Activated gamma-delta T cell treated with Interleukin-2 at 50 U/mL for 16 hours (primary cell): Measurements from ENCODE around the gene HPGD.
"Not testable (repeated sequence)": the region's sequence is repeated elsewhere in the genome, so short reads cannot be mapped to it uniquely, and the experiment has no call there.

Experiments
- DNase-seq: peaks from one replicate; pipeline ENCODE4 v3.0.0-alpha.2; 2020

The HPGD gene

DNA sequence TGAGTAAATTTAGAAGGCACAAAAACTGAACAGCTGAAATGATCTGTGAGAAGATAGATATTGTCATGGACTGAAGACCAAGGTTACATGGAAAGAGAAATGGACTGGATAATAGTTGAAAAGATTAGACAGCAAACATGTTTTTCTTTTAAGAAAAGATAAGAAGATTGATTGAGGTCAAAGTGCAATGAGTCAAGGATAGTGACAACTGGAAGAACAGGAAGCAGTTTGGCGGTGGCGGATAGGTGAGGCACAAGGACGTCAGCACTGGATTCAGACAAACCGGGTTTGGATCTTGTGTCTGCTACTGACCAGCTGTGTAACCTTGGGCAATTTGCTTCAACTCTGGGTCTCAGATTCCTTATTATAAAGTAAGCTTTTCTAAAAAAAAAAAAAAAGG lies 2.0 kb upstream of the HPGD start:
- no peak for DNase-seq

DNA sequence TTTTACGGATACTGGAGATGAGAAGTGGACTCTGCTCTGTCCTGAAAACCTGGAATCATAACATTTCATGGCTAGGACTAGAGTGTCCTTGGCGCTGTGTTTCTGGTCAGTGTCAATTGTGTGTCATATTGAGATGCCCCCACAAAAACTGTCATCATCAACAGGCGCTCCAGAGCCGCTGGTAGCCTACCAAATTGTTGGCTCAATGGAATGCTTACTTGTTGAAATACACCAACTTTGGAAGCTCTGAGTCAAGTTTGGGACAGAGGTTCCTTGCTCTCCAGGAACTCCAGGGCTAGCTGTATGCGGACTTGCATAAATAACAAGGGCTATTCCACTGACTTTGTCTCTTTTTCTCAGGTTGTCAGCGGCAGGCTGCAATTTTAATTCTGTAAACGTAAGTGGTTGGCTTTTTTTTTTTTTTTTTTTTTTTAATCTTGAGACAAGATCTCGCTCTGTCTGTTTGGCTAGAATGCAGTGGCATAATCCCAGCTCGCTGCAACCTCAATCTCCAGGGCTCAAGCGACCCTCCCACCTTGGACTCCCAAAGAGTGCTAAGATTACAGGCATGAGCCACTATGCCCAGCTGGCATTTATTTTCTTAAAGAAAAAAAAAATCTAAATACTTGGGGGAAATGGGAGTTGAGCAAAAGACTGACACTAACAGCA lies 871 bp upstream of the HPGD start:
- no peak for DNase-seq

DNA sequence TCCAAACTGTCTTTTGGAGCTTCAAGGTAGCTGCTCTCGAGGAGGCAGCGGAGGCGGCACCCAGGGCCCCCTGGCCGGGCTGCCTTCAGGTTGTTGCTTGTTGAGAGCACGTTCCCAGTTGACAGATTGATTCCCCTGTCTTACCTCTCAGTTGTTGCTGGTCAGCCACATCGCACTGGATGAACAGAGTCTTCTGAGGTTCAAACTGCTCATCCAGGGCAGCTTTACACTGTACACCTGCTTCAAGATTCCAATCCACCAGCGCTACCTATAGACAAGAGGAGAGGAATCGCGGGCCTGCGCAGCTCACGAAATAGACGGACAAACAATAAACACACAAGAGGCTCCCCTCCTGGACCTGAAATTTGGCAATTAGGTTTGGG lies 497 bp downstream of the HPGD start:
- peak; percentile 9 for DNase-seq

DNA sequence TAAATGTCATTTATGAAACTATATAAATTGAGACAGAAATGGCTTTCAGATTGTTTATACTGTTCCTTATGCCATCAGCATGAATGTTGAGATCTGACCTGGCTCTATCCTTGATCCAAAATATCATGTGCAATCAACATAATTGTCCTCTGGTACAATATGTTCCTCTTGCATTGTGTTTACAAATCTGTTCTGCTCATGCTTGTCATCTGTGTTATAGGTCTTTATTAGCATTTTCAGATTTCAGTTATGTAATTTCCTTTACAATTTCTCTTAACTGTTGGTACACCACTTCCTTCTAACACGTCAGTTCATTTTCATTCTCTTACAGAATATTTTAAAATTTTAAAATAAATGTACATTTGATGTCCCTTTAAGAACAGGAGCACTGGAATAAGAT lies 1.6 kb downstream of the HPGD start:
- no peak for DNase-seq

DNA sequence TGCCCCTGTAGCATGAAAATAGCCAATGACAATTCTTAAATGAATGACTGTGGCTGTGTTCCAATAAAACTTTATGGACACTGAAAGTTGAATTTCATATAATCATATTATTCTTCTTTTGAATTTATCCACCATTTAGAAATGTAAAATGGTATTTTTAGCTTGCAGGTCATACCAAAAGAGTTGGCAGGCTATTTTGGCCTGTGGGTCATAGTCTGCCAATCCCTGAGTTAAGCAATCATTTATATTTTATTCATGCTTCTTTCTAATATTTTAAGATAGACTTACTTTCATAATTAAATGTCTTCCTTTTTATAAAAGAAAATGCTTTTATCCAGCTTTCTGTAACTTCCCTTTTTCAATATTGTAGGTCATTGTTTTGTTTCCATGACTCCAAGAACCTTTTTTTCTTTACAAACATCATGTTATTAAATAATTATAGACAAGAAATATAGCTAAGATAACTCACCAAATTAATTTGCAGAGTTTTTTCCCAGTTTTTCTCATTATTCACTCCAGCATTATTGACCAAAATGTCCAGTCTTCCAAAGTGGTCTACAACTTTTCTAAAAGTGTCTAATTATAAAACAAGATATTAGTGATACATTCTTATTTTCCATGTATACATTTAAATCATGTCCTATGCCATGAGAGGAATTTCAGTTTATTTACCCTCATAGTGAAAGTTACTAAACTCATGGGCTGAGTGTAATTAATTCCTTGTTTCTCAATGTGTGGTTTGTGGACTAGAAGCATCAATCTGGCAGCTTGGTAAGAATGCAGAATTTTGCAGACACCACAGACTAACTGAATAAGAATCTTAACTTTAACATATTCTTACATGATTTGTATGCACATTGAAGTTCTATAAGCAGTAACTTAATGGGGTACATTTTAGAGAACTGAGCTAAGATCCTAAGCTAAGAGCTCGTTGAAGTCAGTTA lies 4.5 kb downstream of the HPGD start:
- no peak for DNase-seq

DNA sequence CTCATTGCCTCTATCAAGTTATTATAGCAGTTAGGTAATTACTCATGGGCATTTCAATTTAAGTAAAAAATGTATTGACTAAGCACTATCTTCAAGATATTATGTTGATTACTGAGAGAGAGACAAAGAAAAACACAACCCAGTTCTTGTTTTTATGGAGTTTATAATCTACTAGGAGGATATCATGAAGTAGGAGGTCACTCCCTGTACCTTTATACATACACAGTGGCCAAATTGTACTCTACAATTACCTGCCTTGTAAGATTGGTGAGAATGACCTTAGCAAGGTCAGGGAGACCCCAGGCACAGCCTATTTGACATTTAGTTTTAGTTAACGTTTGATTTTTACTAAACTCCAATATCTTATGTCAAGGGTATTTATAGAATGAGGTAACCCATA lies 5.5 kb downstream of the HPGD start:
- DNase-seq: no peak

DNA sequence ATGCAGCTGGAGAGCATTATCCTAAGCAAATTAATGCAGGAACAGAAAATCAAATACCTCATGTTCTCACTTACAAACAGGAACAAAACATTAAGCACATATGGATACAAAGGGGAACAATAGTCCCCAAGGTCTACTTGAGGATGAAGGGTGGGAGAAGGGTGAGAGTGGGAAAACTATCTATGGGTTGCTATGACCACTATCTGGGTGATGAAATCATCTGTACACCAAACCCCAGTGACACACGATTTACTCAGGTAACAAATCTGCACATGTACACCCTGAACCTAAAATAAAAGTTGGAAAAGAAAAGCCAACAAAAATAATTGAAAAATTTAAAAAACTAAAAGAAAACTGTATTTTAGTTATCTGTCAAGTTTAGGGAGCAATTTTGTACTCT lies 5.9 kb downstream of the HPGD start:
- no peak for DNase-seq

DNA sequence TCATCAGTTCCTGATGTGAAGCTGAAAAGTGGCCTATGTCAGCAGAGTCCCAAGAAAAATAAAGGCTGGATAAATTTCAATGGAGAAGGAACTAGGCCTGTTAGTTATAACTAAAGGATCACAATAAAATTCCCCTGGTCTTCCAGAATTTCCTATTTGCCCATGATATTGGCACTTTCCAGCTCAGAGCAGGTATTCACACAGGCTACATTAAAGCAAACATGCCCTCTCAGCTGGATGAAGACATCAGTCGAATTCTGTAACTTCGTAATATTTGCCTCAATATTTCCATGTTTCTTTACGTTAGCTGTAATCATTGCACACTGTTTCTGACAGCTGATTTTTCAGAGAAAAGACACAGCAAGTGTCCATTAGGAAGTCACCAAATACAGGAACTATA lies 9.5 kb downstream of the HPGD start:
- no peak for DNase-seq

DNA sequence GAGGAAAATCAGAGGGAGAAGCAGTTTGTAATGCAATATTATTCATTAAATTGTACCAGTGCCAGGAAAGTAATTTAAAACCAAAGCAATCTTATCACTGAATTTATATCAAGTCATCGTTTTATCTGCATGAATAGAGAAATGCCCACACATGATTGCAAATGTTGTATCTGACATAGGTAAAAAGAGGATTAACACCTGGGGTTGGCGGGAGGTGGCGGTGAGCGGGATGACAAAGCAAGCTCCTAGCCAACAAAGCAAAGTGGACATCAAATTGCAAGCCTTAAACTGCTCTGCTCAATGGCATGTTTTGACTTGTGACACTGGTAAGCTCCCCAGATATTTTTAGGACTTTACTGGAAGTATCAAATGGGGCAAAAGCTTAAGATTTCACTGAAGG lies 16.4 kb downstream of the HPGD start:
- no peak for DNase-seq

DNA sequence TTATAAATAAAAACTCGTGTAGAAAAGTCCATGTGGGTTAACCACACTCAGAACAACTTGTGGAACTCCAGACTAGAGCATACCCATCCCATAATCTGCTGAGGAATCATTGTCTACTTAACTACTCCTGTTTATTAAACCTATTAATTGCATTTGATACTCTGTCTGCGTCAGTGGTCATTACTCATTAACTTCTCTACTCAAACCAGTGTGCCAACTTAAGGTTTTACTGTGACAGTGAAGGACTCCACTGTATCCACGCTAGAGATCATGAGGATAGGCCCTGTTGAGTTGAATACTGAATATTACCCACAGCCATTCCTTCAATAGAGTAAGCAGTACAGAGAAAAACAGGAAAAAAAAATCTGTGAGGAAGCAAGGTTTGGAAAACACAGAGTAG lies 17.3 kb downstream of the HPGD start:
- no peak for DNase-seq

DNA sequence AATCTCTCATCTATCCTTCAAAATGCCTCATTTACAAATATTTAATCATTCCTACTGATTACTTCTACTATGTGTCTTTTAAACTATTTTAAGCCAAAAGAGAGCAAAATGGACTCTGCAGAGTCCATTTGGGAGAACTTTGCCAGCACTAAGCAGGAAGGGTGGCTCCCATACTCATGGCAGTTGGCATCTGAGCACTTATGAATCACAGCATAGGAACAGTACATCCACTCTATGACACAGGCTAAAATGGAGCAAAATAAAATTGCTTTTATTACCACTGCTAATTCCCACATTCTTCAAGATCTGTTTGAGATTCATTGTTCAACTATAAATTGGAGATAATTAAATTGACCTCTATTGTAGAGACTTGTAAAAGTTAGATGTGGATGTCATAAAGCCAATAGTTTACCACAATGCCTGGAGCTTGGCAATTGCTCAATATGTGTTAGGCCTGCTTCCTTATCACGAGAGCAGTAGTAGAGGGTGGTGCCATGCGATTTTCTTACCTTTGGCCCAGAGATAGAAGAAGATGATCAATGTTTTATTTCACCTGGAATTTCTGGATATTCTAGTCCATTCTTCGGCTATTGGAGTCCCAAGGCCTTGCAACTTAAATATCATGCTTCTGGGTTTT lies 19.1 kb downstream of the HPGD start:
- DNase-seq: no peak

DNA sequence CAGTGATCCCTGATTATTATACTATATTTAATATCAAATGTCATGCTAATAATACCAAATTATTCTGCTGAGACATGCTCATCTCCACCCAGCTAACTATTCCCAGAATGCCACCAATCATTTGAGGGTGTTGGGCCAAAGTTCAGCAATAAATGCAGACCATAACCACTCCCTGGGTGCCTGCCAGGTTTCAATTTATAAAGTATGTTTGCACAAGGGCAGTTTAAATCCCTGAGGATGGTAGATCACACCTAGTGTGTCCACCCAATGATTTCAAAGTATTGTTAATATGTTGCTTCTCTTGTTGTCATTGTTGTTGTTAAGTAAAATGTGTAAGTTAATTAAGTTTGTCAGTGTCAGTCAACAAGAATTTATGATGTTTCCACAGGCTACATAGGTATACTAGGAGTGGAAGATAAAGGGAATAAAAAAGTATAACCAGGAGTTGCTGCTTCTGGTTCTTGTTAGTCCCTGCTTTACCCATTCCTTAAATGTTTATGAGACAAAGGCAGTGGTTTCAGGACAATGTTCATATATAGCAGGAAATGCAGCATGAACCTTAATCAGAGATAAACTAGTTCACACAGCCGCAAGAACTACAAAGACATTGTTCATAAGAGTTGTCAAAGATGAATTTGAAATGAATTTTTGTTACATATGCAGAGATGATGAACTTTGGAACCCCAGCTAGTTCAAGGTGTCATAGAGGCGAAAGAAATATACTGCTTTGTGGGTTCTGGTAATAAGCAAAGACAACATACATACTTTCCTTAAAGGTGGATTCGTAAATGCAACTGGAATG lies 25.5 kb downstream of the HPGD start:
- no peak for DNase-seq

DNA sequence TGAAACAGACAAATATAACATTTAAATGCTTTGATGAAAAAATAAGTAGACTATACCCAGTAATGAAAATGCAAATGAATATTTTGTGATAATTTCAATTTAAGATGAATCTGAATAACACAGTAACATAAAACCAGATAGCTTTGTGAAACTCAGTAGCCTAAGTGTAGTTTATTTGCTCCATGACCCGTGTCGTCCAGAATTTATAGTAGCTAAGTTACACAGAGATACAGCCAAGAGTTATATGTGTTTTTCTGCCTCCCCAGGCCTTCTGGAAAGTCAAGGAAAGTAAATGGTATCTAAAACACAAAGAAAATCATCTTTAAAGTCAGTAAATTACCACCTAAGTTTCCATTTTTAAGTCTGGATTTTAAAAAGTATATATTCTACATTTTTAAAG lies 26.7 kb downstream of the HPGD start:
- DNase-seq: no peak

DNA sequence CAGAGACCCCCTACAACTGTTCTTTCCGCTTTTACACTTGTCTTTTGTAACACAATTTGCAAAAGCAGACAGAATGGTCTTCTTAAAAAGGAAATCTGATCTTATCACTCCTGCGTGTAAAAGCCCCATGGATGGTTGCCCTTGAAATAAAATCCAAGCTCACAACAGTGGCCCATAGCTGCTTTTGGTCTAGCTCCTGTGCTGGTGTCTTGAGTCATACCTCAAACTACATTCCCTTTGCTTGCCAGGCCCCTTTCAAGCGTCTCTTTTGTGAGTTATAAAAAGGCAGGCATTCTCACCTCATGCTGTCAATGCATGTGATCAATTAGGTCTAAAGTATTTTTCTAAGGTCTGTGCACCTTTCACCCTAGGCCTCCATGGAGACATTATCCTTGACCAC lies 27.6 kb downstream of the HPGD start:
- DNase-seq: no peak

DNA sequence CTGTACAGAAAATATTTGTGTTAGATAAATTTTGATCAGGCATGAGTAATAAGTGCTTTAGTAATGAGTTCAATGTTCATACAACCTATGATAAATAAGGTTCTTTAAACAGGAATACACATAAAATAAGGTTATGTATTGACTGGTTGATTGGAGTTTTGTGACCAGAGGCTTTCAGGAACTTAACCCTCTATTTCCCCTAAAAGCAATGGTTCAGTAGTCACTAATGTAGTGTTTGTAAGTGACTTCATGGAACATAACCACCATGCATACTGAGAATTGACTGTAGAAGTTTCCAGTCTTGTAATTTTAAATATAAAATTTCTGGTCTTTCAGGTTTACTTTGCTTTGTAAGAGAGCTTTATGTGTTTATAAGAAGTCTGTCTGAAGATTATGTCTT lies 28.1 kb downstream of the HPGD start:
- DNase-seq: no peak

DNA sequence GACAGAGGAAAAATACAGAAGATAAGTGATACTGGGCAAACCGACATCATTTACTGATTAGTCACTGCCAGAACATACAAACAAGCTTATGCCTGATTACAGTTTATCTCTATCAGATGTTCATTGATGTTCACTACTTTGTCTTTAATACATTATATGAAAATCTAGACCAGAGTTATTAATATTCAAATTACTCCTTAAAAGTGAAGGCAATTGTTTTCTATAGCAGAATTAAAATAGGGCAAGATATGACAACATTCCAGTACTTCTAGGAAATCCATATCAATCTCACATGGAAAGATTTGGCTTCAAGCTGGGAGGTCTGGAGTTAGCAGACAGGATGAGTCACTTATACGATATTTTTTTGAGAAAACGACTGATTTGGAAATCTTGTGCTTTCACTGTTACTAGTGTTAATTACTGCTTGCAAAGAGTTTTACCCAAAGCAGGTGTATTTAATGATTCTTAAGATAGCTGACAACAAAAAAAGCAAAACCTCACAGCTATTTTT lies 31.8 kb downstream of the HPGD start:
- no peak for DNase-seq

DNA sequence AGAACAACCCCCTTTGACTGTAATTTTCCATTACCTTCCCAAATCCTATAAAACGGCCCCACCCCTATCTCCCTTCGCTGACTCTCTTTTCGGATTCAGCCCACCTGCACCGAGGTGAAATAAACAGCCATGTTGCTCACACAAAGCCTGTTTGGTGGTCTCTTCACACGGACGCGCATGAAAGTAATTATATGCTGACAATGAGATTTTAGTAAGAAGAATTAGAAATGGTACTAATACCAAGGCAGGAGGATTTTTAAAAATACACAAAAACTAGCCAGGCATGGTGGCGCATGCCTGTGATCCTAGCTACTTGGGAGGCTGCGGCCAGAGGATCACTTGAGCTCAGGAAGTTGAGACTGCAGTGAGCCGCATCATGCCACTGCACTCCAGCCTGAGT lies 33.9 kb downstream of the HPGD start:
- not testable (repeated sequence) for DNase-seq

DNA sequence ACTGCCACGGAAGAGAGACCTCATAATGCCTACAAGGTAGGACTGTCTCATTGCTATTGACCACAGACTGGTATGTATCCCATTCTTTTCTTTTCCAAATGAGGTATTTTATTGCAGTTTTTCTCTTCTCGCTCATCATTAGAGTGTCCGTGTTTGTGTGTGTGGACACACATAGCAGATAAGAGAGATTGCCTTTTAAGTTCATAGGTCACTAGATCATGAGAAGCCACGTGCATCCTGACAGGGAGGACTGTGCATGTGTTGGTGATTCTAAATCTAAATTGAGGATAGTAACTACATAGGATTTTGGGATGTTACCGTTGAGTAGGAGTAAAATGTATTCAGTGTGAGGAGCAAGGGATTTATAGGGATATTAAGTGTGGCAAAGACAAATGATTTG lies 37.3 kb downstream of the HPGD start:
- no peak for DNase-seq

DNA sequence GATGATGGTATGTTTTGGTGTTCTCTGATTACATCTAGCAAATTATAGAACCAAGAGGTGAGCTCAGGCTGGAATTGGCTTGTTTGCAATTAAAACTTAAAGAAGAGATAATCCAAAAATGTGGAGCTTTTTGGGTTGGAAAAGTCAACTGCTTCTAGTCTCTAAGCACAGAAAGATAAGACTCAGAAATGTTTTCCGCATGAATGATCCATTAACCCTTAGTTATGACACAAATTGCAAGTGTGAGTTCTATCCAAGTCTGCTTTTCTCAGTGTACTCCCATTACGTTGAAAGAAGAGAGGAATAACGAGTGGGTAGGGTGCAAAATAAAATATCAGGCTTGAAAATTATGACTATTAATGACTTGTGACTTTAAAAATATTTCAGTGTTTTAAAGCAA lies 38.5 kb downstream of the HPGD start:
- DNase-seq: no peak

DNA sequence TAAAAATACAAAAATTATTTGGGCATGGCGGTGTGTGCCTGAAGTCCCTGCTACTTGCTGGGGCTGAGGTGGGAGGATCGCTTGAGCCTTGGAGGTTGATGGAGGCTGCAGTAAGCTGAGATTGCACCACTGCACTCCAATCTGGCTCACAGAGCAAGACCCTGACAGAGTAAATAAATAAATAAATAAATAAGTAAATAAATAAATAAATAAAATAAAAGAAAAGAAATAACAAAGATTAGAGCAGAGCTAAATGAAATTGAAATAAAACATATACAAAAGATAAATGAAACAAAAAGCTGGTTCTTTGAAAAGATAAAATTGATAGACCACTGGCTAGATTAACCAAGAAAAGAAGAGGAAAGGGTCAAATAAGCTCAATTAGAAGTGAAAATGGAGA lies 43.1 kb downstream of the HPGD start:
- no peak for DNase-seq

DNA sequence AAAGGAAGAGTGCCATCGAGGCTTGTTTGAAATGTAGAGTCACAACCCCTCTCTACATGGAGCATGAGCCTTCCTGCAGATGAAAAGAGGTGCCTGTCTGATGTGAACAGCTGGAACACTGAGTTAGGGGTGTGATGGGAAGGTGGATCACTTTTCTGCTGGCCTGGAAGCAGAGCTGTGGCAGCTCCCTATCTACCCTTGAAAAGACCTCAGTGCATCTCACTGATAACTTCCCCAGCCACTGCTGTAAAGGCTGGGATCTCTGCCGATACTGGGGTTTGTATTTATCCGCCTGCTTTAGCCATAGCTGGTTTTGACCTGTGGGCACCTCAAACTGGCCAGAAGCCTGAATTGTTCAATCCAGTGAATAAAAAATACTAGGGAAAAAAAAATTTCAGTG lies 46.8 kb downstream of the HPGD start:
- no peak for DNase-seq

DNA sequence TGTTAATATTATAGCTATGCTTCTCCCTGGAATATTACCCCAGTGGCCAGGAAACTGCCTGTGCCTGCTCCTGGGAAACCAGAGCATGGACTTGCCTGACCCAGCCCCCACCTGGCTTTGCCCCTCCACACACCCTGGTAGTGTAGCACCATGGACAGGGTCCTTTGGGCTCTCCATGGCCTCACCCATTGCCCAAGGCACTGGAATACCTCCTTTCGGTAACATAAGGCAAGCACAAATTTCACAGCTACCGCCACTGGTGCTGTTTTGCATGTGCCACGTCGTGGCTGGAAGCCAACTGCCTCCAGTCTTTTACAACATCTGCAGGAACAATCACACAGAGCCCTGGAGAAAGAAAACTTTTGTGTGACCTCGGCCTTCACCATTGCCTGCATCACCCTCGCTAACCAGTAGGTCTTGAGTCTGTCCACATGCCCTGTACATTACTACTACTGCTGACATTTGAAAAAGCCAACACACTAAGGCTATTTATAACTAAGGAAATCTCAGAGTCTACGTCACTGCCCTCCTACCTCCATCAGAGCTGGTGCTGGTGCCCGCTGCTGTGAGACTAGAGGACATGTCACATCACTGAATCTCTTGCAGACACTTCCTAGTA lies 47.7 kb downstream of the HPGD start:
- DNase-seq: no peak

DNA sequence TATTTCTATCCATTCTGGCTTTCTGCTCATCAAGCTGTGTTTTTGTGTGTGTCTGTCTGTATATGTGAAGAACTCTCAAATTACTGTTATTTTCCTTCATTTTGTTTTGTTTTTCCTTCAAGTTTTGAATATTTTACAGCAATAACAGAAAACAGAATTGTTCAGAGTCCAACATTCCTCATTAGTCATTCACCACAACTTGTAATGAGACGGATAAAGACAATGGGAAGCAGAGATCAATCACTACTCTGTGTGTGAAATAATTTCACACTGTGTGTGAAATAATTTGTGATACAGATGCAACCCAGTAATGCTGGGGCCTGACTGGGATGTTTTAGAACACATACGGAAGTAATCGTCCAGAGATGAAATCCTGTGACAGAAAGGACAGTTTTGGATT lies 55.2 kb downstream of the HPGD start:
- no peak for DNase-seq
